ENCODE measurements around the gene EPC1. TPM values are rescaled to one million over a fixed set of nuclear protein-coding genes. Genes with fewer than 3 reads are reported as not detected.

Gene EPC1
- total and polyA plus RNA-seq, 4 donors = 44.5 to 71.5 (median 51.0) TPM

Small RNAs within 50 kb of the gene (small RNA-seq; reads per million reads assigned to genes)
- gene RNU6-1244P (ENCODE audit: low replicate concordance) = not detected

Other genes with a start within 250 kb of the EPC1 start
- gene CCDC7, start 99.0 kb upstream of the EPC1 start, total RNA-seq = 10 to 100 TPM; 48.3 to 84.1 TPM
- 1 to 10 TPM; 3.5 to 4.4 TPM for gene CCDC7, start 99.0 kb upstream of the EPC1 start, polyA plus RNA-seq (ENCODE audit: insufficient read length in 2 of 2)